Right lobe of liver (tissue), 6 donors: ENCODE data around the gene CREB5. TPM values are rescaled to one million over a fixed set of nuclear protein-coding genes. Genes with fewer than 3 reads are reported as not detected.

ENCODE experiments used
- ATAC-seq, 4 donors: fragments of 200-7000 bp; cut with Tn5 transposase; one replicate each; pipeline ENCODE4 v1.9.1; 2020; ENCODE audit warnings: mild to moderate bottlenecking in 4 of 4, moderate library complexity in 4 of 4
- DNase-seq, 3 donors: peaks; one replicate each; pipeline ENCODE4 v3.0.0-alpha.2; 2020
- H3K27ac ChIP-seq, 3 donors: fragments of 200-600 bp; one replicate each; pipeline ENCODE4 v1.8.0; 2022
- H3K27me3 ChIP-seq, 2 donors: fragments of 200-600 bp; one replicate each; pipeline ENCODE4 v1.8.0; 2022
- H3K36me3 ChIP-seq, 4 donors: fragments of 200-600 bp; sonication (generic) in 1 of 4; one replicate each; pipeline versions ENCODE4 v1.5.1 to v1.8.0; 2017 to 2022; ENCODE audit warnings: control low read depth in 1 of 4
- H3K4me1 ChIP-seq, 4 donors: fragments of 200-600 bp; sonication (generic) in 1 of 4; one replicate each; pipeline versions ENCODE4 v1.5.1 to v1.8.0; 2017 to 2022; ENCODE audit warnings: control low read depth in 1 of 4
- H3K4me3 ChIP-seq, 3 donors: fragments of 200-600 bp; one replicate each; pipeline ENCODE4 v1.8.0; 2022
- H3K9me3 ChIP-seq, 4 donors: fragments of 200-600 bp; sonication (generic) in 1 of 4; one replicate each; pipeline versions ENCODE4 v1.5.1 to v1.8.0; 2017 to 2022; ENCODE audit warnings: control low read depth in 1 of 4
- POLR2A ChIP-seq: fragments of 450-650 bp; IDR thresholded peaks from one replicate; pipeline ENCODE4 v1.6.1; 2017; ENCODE audit warnings: antibody characterized with exemption, mild to moderate bottlenecking
- WGBS: methylation state at CpG from one replicate; pipeline ENCODE4 v1.1.6; 2018; ENCODE audit warnings: low coverage, low lambda C conversion rate; ENCODE audit not compliant: insufficient coverage; ENCODE audit errors: missing lambda C conversion rate; 5-methylcytosine and 5-hydroxymethylcytosine counted together
- intact Hi-C, 2 donors: fragments of 100-400 bp; cut with DNase I; formaldehyde crosslinking; loops; one replicate each; pipeline versions ENCODE4 v1.11.2 to v1.14.1; 2022
- total RNA-seq, 6 experiments: library from RNA; depleted of rRNA in 2 of 6; stranded (reverse); fragments of >200 nt in 2 of 6; fragmentation: NEBNext Ultra II Directional in 3 of 6; extraction: Animal tissue kit (Norgen Biotek cat#: 25700) in 3 of 6; gene quantifications; one replicate each; pipeline versions ENCODE4 v1.1.0 to v1.2.4, GENCODE V29; 2016 to 2023
- TF ChIP-seq, protein P1 (sequence below), 4 donors: fragments of 200-600 bp in 3 of 4; fragments of 450-650 bp in 1 of 4; IDR thresholded peaks; one replicate each; pipeline versions ENCODE4 v1.5.1 to v1.8.0; 2016 to 2022; ENCODE audit warnings: antibody characterized with exemption in 4 of 4, mild to moderate bottlenecking in 2 of 4
- donor health status: DM: no; HTN: yes; CAD: no.
- donor health status: DM: no; HTN: no; CAD: no.
- donor health status: DM: no; HTN: no; CAD: no.
- donor health status: DM: no; HTN: yes; CAD: no.
- donor health status: DM: no; HTN: yes; CAD: no.

Gene CREB5
- total RNA-seq, 6 experiments from 2014 or later: 0.48 to 6.3 (median 1.4) TPM

DNA sequence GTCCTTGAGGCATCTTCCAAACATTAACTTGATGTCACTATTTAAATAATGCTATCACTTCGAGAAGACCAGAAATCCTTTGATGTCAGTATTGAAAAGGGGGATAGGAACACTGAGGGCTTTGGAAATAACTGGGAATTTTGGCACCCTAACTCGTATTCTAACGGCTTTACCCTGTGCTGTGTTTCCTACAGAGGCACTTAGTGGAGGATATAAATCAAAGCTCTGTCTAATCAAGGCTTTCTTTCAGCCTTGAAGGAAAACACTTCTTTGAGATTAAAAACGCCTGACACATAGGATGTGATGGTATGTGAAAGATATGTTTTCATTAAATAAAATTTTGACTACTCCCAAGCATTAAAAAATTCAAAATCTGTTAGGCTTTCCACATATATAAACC is 62.3 kb downstream of the CREB5 start:
- Histone ChIP-seq H3K9me3 (no peaks in the 10 kb centered on the region), H3K27ac (no peak overlapping the region), H3K4me3 (no peak overlapping the region), H3K27me3 (no peaks in the 10 kb centered on the region), H3K4me1 (no peaks in the 10 kb centered on the region), H3K36me3 (no peaks in the 10 kb centered on the region)
- intact Hi-C loops: no loop called here
- DNase-seq: no peak
- TF ChIP-seq POLR2A: no peak
- TF ChIP-seq, protein P1, sequence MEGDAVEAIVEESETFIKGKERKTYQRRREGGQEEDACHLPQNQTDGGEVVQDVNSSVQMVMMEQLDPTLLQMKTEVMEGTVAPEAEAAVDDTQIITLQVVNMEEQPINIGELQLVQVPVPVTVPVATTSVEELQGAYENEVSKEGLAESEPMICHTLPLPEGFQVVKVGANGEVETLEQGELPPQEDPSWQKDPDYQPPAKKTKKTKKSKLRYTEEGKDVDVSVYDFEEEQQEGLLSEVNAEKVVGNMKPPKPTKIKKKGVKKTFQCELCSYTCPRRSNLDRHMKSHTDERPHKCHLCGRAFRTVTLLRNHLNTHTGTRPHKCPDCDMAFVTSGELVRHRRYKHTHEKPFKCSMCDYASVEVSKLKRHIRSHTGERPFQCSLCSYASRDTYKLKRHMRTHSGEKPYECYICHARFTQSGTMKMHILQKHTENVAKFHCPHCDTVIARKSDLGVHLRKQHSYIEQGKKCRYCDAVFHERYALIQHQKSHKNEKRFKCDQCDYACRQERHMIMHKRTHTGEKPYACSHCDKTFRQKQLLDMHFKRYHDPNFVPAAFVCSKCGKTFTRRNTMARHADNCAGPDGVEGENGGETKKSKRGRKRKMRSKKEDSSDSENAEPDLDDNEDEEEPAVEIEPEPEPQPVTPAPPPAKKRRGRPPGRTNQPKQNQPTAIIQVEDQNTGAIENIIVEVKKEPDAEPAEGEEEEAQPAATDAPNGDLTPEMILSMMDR (IDR thresholded peaks at IDR 0.05): no peak
- 24% methylated on average over 4 of the region's 4 CpGs for WGBS
- no peak for ATAC-seq

DNA sequence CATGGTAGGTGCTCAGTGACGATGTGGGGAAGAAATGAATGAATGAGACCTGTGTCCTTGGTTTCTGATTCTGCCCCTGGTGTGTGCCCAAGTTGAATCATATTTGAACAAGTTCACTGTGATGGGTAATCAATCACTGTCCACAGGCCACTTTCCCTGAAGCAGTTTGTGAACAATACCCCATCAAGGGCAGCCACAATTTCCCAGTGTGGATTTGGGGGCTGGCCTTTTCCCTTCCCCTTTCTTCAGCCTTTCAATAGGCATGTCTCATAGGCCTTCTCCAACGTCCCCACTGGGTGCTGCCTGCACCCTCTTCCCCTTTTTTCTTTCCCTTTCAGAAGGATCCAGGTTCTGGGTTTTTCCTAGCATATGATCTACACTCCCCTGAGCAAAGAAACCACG is 64.7 kb downstream of the CREB5 start:
- Histone ChIP-seq H3K4me1 (no peaks in the 10 kb centered on the region), H3K36me3 (no peaks in the 10 kb centered on the region), H3K9me3 (no peaks in the 10 kb centered on the region), H3K4me3 (no peak overlapping the region), H3K27ac (no peak overlapping the region), H3K27me3 (no peaks in the 10 kb centered on the region)
- 46% methylated on average over 3 of the region's 3 CpGs for WGBS
- ATAC-seq (peak in 1 of 4 donors; percentile 28), DNase-seq (no peak)
- TF ChIP-seq POLR2A: no peak
- TF ChIP-seq, protein P1 (IDR thresholded peaks at IDR 0.05): no peak
- intact Hi-C loops: no loop called here

DNA sequence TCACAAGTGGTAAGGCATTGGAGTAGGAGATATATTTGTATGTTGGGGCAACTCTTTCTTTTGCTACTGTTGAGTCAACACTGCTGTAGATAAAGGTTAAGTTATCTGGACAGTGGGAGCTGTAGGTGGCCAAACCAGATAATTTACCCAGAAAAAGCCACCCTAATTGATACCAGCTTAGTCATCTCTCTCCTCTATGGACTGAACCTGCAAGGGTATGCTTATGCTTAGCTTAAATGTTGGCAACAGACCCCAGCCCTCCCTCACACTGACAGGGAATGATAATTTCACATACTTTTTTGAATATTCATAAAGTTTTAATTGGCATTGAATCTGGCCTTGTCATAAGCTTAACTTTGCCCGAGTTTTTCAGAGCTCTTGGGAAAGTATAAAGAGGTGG is 66.3 kb downstream of the CREB5 start:
- TF ChIP-seq POLR2A: no peak
- TF ChIP-seq, protein P1 (IDR thresholded peaks at IDR 0.05): no peak
- no peaks in the 10 kb centered on the region for H3K4me1 ChIP-seq
- H3K36me3 ChIP-seq: no peaks in the 10 kb centered on the region
- ATAC-seq (no peak), DNase-seq (no peak)
- intact Hi-C loops: no loop called here
- H3K27ac ChIP-seq: no peak overlapping the region
- no peak overlapping the region for H3K4me3 ChIP-seq
- H3K27me3 ChIP-seq: no peaks in the 10 kb centered on the region
- H3K9me3 ChIP-seq: no peaks in the 10 kb centered on the region
- 43% methylated on average over 1 of the region's 1 CpG for WGBS

DNA sequence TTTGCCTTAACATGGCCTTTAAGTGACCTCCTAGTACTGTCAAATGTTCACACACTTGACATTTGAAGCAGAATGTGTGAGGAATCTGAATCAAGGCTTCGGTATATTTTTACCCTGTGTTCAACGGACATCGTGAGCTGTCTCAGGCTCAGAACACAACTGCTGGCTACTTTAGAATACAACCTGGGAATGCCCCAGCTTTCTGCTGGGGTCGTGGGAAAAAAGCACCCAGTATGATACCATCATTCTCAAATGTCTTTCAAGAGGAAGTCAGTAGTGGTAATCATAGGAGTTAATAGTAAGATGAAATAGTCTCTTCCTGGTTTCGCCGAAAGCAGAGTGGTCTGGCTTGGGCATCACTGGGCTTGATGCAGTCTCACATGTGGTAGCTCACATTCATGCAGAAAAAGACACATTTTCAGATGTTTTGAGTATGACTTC is 67.2 kb downstream of the CREB5 start:
- intact Hi-C loops: no loop called here
- ATAC-seq (no peak), DNase-seq (no peak)
- no peaks in the 10 kb centered on the region for H3K27me3 ChIP-seq
- TF ChIP-seq, protein P1 (IDR thresholded peaks at IDR 0.05): no peak
- no peak for TF ChIP-seq POLR2A
- 52% methylated on average over 6 of the region's 6 CpGs for WGBS
- H3K27ac ChIP-seq: no peak overlapping the region
- H3K4me3 ChIP-seq: no peak overlapping the region
- H3K9me3 ChIP-seq: no peaks in the 10 kb centered on the region
- H3K36me3 ChIP-seq: no peaks in the 10 kb centered on the region
- H3K4me1 ChIP-seq: no peaks in the 10 kb centered on the region

DNA sequence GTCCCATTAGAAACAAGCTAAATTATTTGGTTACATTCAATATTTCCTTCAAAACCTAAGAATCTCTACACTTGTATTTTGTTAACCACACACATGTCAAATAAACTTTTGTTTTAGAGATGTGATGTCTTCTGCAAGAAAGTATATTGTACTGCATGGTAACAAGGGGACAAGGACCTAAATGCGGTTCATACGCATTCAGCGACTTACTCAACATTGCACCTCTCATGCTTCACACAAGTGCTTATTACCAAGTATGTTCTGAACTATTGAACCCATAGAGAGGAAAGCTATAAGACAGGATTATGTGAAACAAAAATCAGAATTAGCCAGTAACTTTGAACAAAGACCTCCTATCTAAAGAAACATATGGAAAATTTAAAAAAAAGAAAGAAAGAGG is 68.3 kb downstream of the CREB5 start:
- Histone ChIP-seq H3K9me3 (no peaks in the 10 kb centered on the region), H3K4me3 (no peak overlapping the region), H3K4me1 (no peaks in the 10 kb centered on the region), H3K36me3 (no peaks in the 10 kb centered on the region), H3K27ac (no peak overlapping the region), H3K27me3 (no peaks in the 10 kb centered on the region)
- TF ChIP-seq, protein P1 (IDR thresholded peaks at IDR 0.05): no peak
- TF ChIP-seq POLR2A: no peak
- WGBS: 91% methylated on average over 3 of the region's 3 CpGs
- intact Hi-C loops: no loop called here
- no peak for ATAC-seq
- DNase-seq: no peak
